GM12891 (cell line): Measurements from ENCODE around the gene IER5L.
"Not testable (repeated sequence)": the region's sequence is repeated elsewhere in the genome, so short reads cannot be mapped to it uniquely, and the experiment has no call there.

Experiments
- DNase-seq: peaks from one replicate; pipeline ENCODE4 v3.0.0; 2011; ENCODE audit warnings: low spot score; ENCODE audit not compliant: insufficient read length
- FAIRE-seq: peaks from 2 replicates; lab custom pipeline; 2011; peaks lifted over from hg19 to GRCh38; lab: Jason Lieb, UNC
- PAX5 ChIP-seq: IDR thresholded peaks from 2 replicates; pipeline ENCODE4 v1.6.1; 2011; ENCODE audit warnings: low read length, moderate library complexity, mild to moderate bottlenecking; ENCODE audit not compliant: insufficient read depth, severe bottlenecking
- POLR2A ChIP-seq: IDR thresholded peaks from 2 replicates; pipeline ENCODE4 v1.6.1; 2011; ENCODE audit warnings: low read depth, low read length, control low read depth
- POLR2AphosphoS5 ChIP-seq: IDR thresholded peaks from 2 replicates; pipeline ENCODE4 v1.6.1; 2011; ENCODE audit warnings: low read depth, low read length, control low read depth
- POU2F2 ChIP-seq: IDR thresholded peaks from 2 replicates; pipeline ENCODE4 v1.6.1; 2011; ENCODE audit warnings: low read depth, mild to moderate bottlenecking, control low read depth, low read length, moderate library complexity
- SPI1 ChIP-seq: IDR thresholded peaks from 2 replicates; pipeline ENCODE4 v1.6.1; 2011; ENCODE audit warnings: low read depth, low read length, control low read depth
- TAF1 ChIP-seq: IDR thresholded peaks from 2 replicates; pipeline ENCODE4 v1.6.1; 2011; ENCODE audit warnings: low read depth, low read length, control low read depth

IER5L gene

GRCh38 chr9:129206401-129206800 is 28.3 kb upstream of the IER5L start:
- FAIRE-seq (no peak), DNase-seq (no peak)
- TF ChIP-seq POLR2AphosphoS5 (no peak), TAF1 (no peak), POU2F2 (no peak), POLR2A (no peak), PAX5 (no peak), SPI1 (no peak)

- FAIRE-seq (no peak), DNase-seq (no peak)
- TF ChIP-seq PAX5, result no peak
- no peak for TF ChIP-seq TAF1
These were observed 26.8 kb upstream of the IER5L start for GRCh38 chr9:129204840-129205239.

DNA sequence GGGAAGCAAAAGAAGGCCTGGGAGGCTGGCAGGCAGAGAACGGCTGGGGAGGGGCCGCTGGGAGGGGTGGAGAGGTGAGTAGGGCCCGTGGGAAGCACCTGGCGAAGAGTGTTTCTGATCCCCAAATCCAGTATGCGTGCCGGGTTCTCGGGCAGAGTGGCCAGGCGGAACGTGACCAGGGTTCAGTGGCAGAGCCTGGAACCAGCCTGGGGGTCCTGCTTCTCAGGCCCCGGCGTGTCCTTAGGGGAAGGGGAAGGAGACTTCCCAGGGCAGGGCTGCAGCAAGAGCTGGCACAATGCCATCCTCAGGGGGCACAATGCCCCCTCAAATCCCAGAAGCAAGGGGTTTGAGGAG is 25.5 kb upstream of the IER5L start:
- TF ChIP-seq SPI1 (no peak), POLR2A (no peak), POU2F2 (no peak), POLR2AphosphoS5 (no peak), PAX5 (no peak), TAF1 (no peak)
- no peak for DNase-seq
- FAIRE-seq, result no peak

- FAIRE-seq, result peak; percentile 87
These were observed 24.8 kb upstream of the IER5L start for GRCh38 chr9:129202613-129203555.

DNA sequence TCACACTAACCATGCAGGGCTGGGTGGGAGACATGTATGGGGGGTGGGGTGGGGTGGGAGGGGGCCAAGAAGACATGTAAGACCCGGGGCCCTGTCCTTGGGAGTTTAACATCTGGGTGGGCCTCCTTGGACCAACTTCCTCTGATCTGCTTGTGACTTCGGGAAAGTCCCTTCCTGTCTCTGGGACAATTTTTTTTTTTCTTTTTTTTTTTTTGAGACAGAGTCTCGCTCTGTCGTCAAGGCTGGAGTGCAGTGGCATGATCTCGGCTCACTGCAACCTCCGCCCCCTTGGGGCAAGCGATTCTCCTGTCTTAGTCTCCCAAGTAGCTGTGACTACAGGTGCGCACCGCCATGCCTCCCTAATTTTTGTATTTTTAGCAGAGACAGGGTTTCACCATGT is 23.8 kb upstream of the IER5L start:
- DNase-seq (no peak), FAIRE-seq (no peak)
- TF ChIP-seq SPI1, result no peak
- TF ChIP-seq POLR2AphosphoS5, result no peak
- no peak for TF ChIP-seq TAF1
- no peak for TF ChIP-seq POLR2A
- no peak for TF ChIP-seq PAX5
- no peak for TF ChIP-seq POU2F2

More at GRCh38 chr9:129202613-129203555, 24.8 kb upstream of the IER5L start:
- DNase-seq, result peak; percentile 92
- TF ChIP-seq POLR2A (no peak), SPI1 (no peak), PAX5 (no peak), POU2F2 (no peak), POLR2AphosphoS5 (no peak), TAF1 (no peak)

GRCh38 chr9:129201289-129201688 is 23.2 kb upstream of the IER5L start:
- DNase-seq, result no peak
- no peak for TF ChIP-seq POLR2AphosphoS5
- TF ChIP-seq POLR2A, result no peak
- TF ChIP-seq TAF1, result no peak
- TF ChIP-seq POU2F2, result no peak
- TF ChIP-seq PAX5, result no peak
- TF ChIP-seq SPI1, result no peak
- no peak for FAIRE-seq

- DNase-seq, result no peak
- FAIRE-seq, result no peak
These were observed 22.2 kb upstream of the IER5L start for GRCh38 chr9:129200255-129200654.

GRCh38 chr9:129199044-129199435 is 21.0 kb upstream of the IER5L start:
- DNase-seq (no peak), FAIRE-seq (no peak)
- TF ChIP-seq SPI1 (no peak), POU2F2 (no peak), POLR2AphosphoS5 (no peak), PAX5 (no peak), POLR2A (no peak), TAF1 (no peak)

More at GRCh38 chr9:129200255-129200654, 22.2 kb upstream of the IER5L start:
- no peak for TF ChIP-seq POLR2A

DNA sequence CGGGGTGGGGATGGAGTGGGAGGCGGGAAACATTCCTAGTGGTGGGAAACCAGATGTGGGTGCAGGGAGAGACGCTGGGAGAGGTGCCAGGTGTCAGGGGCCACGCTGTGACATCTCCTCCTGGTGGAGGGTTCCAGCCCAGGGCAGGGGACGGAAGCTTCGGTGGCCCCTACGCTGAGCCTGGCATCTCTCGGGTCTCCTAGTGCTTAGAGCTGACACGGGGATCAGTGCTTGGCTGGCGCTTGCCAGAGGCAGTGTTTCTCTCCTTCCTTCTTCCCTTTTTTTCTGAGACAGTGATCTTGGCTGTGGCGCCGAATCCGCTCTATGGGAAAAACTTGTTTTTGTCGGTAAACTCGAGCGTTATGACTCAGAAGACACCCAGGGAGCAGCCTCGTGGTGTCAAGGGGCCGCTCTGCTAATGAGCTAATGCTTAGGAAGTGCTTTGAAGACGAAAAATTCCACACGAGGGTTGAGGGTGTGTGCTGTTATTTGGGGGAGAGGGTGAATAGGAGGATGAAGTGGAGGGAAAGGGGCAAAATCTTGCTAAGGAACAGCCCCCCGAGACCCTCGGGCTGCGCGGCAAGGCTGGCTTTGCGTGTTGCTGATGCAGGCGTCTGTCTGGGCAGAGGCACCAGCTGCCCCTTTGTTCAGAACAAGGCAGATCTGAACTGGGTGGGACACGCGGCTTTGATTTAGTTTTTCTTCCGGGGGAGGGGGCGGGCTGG is 20.4 kb upstream of the IER5L start:
- FAIRE-seq, result no peak
- TF ChIP-seq SPI1, result no peak
- TF ChIP-seq POU2F2, result no peak
- TF ChIP-seq PAX5, result no peak
- no peak for TF ChIP-seq POLR2A
- no peak for TF ChIP-seq TAF1
- TF ChIP-seq POLR2AphosphoS5, result no peak
- no peak for DNase-seq

DNA sequence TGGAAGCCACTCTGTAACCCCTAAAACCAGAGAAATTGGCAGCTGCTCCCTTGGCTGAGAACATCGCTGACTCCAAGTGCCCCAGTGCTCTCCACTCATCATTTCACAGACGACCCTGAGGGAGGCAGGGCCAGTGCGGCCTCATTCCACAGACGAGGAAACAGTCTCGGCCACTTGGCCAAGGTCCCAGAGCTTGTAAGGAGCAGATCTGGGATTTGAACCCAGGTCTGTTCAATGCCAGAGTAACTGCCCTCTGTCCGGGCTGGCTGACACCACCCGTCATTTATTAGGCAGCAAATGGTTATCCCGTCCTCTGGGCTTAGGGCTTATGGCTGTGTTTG is 19.9 kb upstream of the IER5L start:
- no peak for DNase-seq
- no peak for FAIRE-seq
- no peak for TF ChIP-seq POU2F2
- no peak for TF ChIP-seq SPI1

- not testable (repeated sequence) for DNase-seq, FAIRE-seq
These were observed 19.0 kb upstream of the IER5L start for GRCh38 chr9:129197045-129197444.
